GM12892 (cell line): ENCODE measurements around the gene MAP1LC3B.

Experiments used
- POLR2A ChIP-seq: IDR thresholded peaks from 2 replicates; pipeline ENCODE4 v1.6.1; 2011; ENCODE audit warnings: low read depth, low read length, control low read depth
- TAF1 ChIP-seq: IDR thresholded peaks from 2 replicates; pipeline ENCODE4 v1.6.1; 2011; ENCODE audit warnings: low read depth, mild to moderate bottlenecking, control low read depth, low read length, borderline replicate concordance

DNA sequence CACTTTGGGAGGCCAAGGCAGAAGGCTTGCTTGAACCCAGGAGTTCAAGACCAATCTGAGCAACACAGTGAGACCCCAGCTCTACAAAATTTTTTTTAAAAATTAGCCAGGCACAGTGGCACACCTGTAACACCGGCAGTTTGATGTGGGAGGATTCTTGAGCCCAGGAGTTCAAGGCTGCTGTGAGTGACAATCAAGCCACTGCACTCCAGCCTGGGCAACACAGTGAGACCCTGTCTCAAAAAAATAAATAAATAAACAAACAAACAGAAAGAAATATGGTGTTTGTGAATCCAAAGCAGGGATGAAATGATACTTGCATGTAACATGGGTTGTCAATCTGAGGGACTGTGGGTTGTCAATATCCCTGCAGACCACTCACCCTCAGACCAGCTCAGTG, 25.2 kb upstream of the MAP1LC3B start:
- TF ChIP-seq POLR2A (no peak), TAF1 (no peak)
